NCI-H1694 treated with DMSO at 0.1 percent for 48 hours (cell line): Measurements from ENCODE around the gene COL27A1.
A peak's percentile ranks its signal among the peaks of the same experiment; 100 is the strongest.

Experiments used
- DNase-seq: peaks from one replicate; lab custom pipeline; 2025; lab: John Stamatoyannopoulos, UW

COL27A1 gene

GRCh38 chr9:114247077-114247476 lies 91.7 kb downstream of the COL27A1 start:
- no peak for DNase-seq

DNA sequence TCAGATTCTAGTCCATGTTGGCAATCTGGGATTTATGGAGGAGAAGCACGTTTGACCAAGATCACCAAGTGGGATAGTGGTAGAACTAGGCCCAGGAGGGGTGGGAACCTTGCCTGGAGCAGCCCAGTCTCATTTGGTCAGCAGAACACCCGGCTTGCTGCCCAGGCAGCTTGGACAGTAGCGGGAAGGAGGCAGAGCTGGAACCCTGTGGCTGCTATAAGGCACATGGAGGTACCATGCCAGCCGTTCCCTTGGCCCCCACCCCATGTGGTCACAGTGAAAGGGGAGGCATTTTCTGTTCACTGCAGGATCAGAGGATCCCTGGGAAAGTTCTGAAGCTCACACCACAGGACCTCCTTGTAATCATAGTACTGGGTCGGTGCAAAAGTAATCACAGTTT lies 92.2 kb downstream of the COL27A1 start:
- no peak for DNase-seq

- DNase-seq = no peak
These were observed 93.0 kb downstream of the COL27A1 start for GRCh38 chr9:114248299-114248707.

- no peak for DNase-seq
These were observed 94.3 kb downstream of the COL27A1 start for GRCh38 chr9:114249424-114250234.

GRCh38 chr9:114250235-114250568 lies 94.9 kb downstream of the COL27A1 start:
- peak; percentile 86 for DNase-seq

DNA sequence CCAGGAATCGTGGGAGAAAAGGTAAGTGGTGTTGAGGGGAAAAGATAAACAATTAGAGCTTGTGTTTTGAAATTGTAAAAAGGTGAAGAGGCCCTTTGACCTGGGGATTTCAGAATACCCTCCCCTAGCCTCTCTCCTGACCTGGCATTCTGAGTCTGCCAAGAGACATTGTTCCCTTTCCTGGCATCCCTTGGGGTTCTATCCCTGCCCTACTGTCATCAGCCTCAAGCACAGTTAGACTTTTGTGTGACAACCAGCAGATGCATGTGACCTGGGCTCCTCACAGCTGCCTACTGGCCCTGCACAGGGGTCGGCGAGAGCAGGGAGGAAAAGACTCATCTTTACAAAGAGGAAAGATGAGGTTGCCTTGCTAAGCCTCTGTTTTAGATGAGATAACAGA lies 95.3 kb downstream of the COL27A1 start:
- DNase-seq = no peak

DNA sequence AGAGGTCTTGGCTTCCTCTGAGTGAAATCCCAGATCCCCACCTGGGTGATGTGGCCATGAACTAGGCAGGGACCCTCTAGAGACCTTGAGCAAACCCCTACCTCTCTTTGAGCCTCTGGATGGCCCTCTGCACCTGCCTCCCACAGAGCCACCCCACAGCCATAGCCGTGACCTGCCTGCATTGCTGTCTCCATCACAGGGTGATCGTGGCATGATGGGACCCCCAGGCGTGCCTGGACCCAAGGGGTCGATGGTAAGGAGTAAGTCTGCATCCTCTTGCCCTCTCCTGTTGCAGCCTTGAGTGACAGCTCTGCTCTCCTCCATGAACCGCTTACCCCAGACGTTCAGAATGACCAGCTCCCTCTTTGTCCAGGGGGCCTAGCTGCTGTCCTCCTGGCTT lies 97.1 kb downstream of the COL27A1 start:
- DNase-seq = no peak

GRCh38 chr9:114256827-114257328 lies 101.5 kb downstream of the COL27A1 start:
- no peak for DNase-seq

DNA sequence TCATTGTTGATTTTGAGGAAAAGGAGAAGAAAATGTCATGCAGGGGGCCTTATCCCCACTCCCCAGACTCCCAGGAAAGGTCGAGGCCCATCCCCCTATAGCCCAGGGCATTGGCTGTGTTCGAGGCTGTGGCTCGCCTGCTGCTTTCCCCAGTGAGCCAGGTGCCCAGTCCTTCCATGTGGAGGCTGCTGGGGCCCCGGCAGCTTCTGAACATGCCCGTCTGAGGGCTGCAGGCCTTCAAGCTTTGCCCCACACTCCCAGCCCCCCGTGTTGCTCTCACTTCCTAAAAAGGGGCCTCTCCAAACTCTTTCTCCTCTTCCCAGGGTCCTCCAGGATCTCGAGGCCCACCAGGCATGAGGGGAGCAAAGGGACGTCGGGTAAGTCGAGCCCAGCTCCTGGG lies 102.9 kb downstream of the COL27A1 start:
- no peak for DNase-seq

- DNase-seq = peak; percentile 45
These were observed 103.8 kb downstream of the COL27A1 start for GRCh38 chr9:114258866-114259797.

GRCh38 chr9:114259798-114260523 lies 104.6 kb downstream of the COL27A1 start:
- DNase-seq = peak; percentile 86

DNA sequence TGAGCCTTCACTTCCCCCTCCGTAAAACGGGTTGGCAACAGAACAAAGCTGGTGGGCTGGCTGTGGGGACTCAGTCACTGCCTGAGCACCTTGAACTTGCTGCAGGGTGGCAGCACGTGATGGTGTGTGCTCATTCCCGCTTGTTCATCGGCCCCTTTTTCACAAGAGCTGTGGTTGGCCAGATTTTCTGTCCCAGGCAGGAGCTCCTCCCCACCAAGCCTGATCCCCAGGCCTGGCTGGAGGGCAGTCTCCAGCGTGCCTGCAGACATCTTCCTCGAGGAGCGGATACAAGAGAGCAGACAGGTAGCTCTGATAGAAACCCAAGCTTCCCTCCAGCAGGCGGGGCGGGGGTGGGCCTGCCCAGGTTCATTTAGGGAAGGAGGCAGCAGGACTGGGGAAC lies 105.7 kb downstream of the COL27A1 start:
- no peak for DNase-seq

DNA sequence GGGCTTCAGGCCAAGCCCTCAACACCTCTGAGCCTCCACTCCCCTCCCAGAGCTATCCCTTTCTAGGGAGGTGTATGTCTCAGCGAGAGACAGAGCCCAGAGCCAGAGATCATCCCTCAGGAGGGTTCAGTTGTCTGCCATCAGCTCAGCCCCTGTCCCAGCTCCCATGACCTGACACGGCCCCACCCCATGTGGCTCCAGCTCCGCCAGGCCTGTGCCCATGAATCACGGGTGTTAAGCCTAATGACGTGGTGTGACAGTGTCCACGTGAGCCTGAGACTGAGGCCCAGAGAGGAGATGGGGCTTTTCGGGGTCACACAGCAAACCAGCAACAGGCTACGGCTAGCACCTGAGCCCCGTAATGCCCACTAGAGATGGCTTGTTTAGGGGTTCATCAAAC lies 106.7 kb downstream of the COL27A1 start:
- no peak for DNase-seq

GRCh38 chr9:114263853-114264510 lies 108.6 kb downstream of the COL27A1 start:
- DNase-seq = no peak

- no peak for DNase-seq
These were observed 109.6 kb downstream of the COL27A1 start for GRCh38 chr9:114264806-114265550.

DNA sequence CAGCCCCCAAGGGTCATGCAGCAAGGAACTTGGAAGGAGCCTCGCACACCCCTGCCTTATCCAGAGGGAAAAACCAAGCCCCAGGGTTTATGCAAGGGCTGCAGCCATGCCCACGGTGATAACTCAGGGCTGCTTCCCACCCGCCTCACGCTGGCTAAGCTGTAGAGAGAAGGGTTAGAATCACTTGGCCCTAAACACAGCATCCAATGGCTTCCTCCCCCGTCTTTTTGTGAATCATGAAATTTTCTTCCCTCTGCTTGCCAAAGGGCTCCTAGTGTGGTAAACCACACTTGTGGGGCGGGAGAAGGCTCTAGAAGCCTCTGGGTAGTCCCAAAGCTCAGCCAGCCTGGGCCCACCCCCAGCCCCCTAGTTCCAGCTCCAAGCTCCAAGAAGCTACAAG lies 111.6 kb downstream of the COL27A1 start:
- DNase-seq = no peak

DNA sequence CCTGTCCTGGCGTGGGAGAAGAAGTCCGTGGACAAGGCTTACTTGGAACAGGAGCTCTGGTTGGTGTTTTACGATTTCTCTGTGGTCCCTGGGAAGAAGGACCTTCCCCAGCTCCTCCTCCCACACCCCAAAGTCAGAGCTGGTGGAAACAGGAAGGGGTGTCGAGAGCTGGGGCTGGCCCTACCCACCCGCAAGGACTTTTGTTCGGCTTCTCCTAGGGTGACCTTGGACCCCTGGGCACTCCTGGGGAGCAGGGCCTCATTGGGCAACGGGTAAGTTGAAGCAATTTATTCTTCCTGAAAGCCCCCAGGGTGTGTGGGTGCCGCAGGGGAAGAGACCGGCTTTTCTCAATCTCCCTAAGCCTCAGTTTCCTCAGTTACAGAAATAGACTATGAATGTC lies 113.7 kb downstream of the COL27A1 start:
- no peak for DNase-seq

- DNase-seq = no peak
These were observed 115.0 kb downstream of the COL27A1 start for GRCh38 chr9:114270120-114270975.

- peak; percentile 10 for DNase-seq
These were observed 116.5 kb downstream of the COL27A1 start for GRCh38 chr9:114271556-114272510.
